SH-SY5Y (cell line): ENCODE data around the gene PPP1R1B.

Source experiments
- GATA2 ChIP-seq: IDR thresholded peaks from 2 replicates; pipeline ENCODE4 v1.6.1; 2011; ENCODE audit warnings: mild to moderate bottlenecking, low read depth, low read length
- GATA3 ChIP-seq: IDR thresholded peaks from 2 replicates; pipeline ENCODE4 v1.6.1; 2011; ENCODE audit warnings: low read depth, mild to moderate bottlenecking, low read length, moderate library complexity

PPP1R1B gene

DNA sequence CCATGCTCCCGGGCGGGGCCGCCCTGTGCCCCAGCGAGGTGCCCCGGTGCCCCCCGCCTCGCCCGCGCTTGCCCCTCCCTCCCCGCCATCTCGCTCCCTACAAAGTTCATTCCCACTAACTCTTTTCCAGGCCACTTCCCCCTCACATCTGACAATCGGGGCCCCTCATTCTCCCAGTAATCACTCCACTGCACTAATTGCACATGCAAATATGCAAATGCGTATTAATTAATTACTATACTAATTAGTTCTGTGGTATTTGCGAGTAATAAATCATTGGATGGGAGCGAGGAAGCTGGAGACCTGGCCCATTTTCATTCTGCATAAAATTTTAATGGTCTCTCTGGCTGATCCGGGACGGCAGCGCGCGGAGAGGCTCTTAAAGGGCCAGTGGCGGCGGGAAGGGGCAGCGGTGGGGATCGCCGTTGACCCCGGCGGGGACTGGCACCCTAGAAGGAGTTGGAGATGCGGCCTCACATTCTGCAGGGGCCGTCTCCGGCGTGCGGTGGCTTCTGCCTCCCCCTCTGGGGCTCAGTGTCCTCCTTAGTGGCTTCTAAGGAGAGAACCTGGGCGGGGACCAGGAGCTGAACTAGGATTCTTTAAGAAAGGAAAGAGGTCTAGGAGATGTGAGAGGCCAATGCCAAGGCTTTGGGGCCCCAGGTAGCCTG, 8.4 kb upstream of the PPP1R1B start:
- TF ChIP-seq GATA2, result no peak
- TF ChIP-seq GATA3, result no peak

DNA sequence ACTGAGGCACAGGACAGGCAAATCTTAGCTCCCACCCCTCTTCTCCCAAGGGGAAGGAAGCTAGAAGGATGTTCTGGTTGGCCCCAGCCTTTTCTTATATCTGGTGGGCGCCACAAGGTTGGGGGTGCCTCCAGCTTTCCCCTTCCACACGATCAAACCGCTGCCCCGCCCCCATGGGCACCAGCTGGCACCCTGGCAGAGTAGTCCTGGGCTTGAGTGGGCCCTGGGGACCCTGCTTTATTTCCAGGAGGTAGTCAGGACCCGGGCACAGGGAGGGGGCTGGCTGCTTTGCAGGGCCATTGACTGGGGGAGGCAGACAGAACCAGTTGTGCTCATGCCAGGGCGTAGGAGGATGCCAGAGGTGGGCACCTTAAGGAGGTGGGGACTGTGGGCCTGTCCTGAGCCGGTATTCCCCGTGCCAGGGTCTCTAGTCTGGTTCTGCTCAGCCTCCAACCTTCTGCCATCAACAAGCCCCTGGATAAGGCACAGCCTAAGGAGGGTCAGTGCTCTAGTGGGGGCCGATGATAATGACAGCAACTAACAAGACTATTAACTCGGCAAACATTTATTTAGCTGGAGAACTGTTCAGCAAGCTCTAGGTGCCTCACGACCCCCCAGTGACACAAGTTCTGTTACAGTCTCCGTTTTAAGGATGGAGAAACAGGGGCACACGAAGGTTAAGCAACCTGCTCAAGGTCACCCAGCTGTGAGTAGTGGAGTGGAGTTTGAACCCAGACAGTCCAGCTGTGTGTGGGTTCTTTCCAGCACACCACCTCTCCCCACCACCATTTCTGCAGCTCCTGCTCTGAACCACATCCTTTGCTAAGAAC, 7.6 kb upstream of the PPP1R1B start:
- TF ChIP-seq GATA2, result no peak
- no peak for TF ChIP-seq GATA3

GRCh38 chr17:39619786-39620101, 7.0 kb upstream of the PPP1R1B start:
- TF ChIP-seq GATA3 (no peak), GATA2 (no peak)

- no peak for TF ChIP-seq GATA2
- no peak for TF ChIP-seq GATA3
These were observed 5.0 kb upstream of the PPP1R1B start for GRCh38 chr17:39621523-39622379.

GRCh38 chr17:39622380-39623006, 4.3 kb upstream of the PPP1R1B start:
- TF ChIP-seq GATA2 (no peak), GATA3 (no peak)

- TF ChIP-seq GATA3, result no peak
- TF ChIP-seq GATA2, result no peak
These were observed 3.3 kb upstream of the PPP1R1B start for GRCh38 chr17:39623356-39623950.

DNA sequence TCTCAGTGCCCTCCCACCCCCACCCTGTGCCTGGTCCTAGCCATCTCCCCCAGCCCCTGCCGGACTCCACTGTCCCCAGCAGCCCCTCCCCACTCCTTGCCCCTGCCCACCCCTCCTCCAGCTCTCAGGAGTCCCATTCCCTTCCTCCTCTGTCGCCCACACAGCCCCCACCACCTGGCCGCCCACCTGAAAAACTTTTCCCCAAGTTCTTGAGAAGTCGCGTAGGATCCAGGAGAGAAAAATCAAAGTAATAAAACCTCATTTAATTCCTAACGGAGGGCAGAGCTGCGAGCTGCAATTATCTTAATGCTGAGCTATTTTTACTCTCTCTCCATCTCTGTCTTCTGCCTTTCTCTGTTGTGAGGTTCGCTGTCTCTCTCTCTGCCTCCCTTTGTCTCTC, 2.4 kb upstream of the PPP1R1B start:
- no peak for TF ChIP-seq GATA2
- no peak for TF ChIP-seq GATA3

DNA sequence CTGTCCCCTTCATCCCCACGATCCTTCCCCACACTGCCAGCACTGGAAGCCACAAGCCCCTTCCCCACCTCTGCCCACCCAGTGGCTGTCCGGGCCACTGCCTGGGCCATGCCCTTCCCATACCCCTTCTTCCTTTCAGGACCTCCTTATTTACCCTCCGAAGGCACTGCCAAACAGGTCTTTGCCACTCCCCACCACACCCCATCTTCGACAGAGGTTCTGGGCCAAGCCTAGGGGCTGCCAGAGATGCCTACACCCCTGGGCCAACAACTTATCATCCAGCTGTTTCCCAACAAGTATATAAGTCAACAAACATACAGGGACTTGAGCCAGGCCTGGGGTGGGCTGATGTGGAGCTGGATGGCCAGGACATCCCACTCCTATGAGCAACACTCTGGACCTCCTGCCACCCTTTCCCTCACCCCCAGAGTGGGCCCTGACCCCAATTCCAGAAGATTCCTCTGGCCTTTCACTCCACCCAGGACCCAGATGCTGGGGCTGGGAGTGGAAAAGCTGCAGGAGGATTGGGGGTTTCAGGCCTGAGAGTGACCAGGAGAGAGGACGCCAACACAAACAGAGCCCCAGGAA, 1.5 kb upstream of the PPP1R1B start:
- TF ChIP-seq GATA3 (no peak), GATA2 (no peak)

DNA sequence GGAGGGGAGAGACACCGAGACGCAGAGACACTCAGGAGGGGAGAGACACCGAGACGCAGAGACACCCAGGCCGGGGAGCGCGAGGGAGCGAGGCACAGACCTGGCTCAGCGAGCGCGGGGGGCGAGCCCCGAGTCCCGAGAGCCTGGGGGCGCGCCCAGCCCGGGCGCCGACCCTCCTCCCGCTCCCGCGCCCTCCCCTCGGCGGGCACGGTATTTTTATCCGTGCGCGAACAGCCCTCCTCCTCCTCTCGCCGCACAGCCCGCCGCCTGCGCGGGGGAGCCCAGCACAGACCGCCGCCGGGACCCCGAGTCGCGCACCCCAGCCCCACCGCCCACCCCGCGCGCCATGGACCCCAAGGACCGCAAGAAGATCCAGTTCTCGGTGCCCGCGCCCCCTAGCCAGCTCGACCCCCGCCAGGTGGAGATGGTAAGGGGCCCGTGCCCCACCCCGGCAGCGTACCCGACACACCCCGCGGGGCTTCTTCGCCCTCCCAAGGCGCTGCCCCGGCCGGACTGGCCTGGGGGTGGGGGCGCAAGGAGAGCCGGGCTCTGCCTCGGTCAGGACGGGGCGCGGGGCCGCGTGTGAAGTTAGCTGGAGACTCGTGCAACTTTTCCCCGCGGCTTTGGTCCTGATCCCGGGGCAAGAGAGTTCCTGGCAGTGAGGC, 427 bp downstream of the PPP1R1B start:
- TF ChIP-seq GATA2, result no peak
- TF ChIP-seq GATA3, result no peak

- TF ChIP-seq GATA3, result no peak
- TF ChIP-seq GATA2, result no peak
These were observed 1.2 kb downstream of the PPP1R1B start for GRCh38 chr17:39627712-39628516.

- TF ChIP-seq GATA2 (no peak), GATA3 (no peak)
These were observed 2.1 kb downstream of the PPP1R1B start for GRCh38 chr17:39628655-39629493.
